Measurements from ENCODE around the gene SREK1.

The SREK1 gene

GRCh38 chr5:66164044-66164790 is 20.1 kb downstream of the SREK1 start:
- DNase-seq (ENCODE audit: low read depth, low spot score): no peak

- no peak for DNase-seq (ENCODE audit: low read depth, low spot score)
These were observed 24.1 kb downstream of the SREK1 start for GRCh38 chr5:66168226-66168625.

GRCh38 chr5:66169534-66169933 is 25.4 kb downstream of the SREK1 start:
- DNase-seq (ENCODE audit: low read depth, low spot score): no peak

- DNase-seq (ENCODE audit: low read depth, low spot score): no peak
These were observed 26.3 kb downstream of the SREK1 start for GRCh38 chr5:66170195-66170919.

- DNase-seq (ENCODE audit: low read depth, low spot score): no peak
These were observed 27.5 kb downstream of the SREK1 start for GRCh38 chr5:66171349-66172344.

GRCh38 chr5:66174338-66174737 is 30.2 kb downstream of the SREK1 start:
- DNase-seq (ENCODE audit: low read depth, low spot score): no peak

- DNase-seq (ENCODE audit: low read depth, low spot score): no peak
These were observed 34.7 kb downstream of the SREK1 start for GRCh38 chr5:66178799-66179198.

GRCh38 chr5:66179297-66180051 is 35.4 kb downstream of the SREK1 start:
- no peak for DNase-seq (ENCODE audit: low read depth, low spot score)

GRCh38 chr5:66180282-66181155 is 36.4 kb downstream of the SREK1 start:
- no peak for DNase-seq (ENCODE audit: low read depth, low spot score)

GRCh38 chr5:66186108-66186507 is 42.0 kb downstream of the SREK1 start:
- DNase-seq (ENCODE audit: low read depth, low spot score): no peak

- DNase-seq (ENCODE audit: low read depth, low spot score): no peak
These were observed 49.3 kb downstream of the SREK1 start for GRCh38 chr5:66193419-66193818.

GRCh38 chr5:66197764-66198405 is 53.8 kb downstream of the SREK1 start:
- no peak for DNase-seq (ENCODE audit: low read depth, low spot score)

- no peak for DNase-seq (ENCODE audit: low read depth, low spot score)
These were observed 54.7 kb downstream of the SREK1 start for GRCh38 chr5:66198837-66199236.

GRCh38 chr5:66203531-66203930 is 59.4 kb downstream of the SREK1 start:
- no peak for DNase-seq (ENCODE audit: low read depth, low spot score)

GRCh38 chr5:66206465-66206864 is 62.4 kb downstream of the SREK1 start:
- no peak for DNase-seq (ENCODE audit: low read depth, low spot score)

- no peak for DNase-seq (ENCODE audit: low read depth, low spot score)
These were observed 63.9 kb downstream of the SREK1 start for GRCh38 chr5:66207800-66208561.

- DNase-seq (ENCODE audit: low read depth, low spot score): no peak
These were observed 65.2 kb downstream of the SREK1 start for GRCh38 chr5:66209350-66209749.

- DNase-seq (ENCODE audit: low read depth, low spot score): no peak
These were observed 65.7 kb downstream of the SREK1 start for GRCh38 chr5:66209794-66210193.

- DNase-seq (ENCODE audit: low read depth, low spot score): no peak
These were observed 69.4 kb downstream of the SREK1 start for GRCh38 chr5:66213533-66213932.
